ENCODE results near the gene ROBO3. TPM values are rescaled to one million over a fixed set of nuclear protein-coding genes. Genes with fewer than 3 reads are reported as not detected.
A peak's percentile ranks its signal among the peaks of the same experiment; 100 is the strongest.

The ROBO3 gene
- total RNA-seq, 1 donor from 2014 or later = 26.0 TPM

GRCh38 chr11:124886476-124886875 lies 21.2 kb downstream of the ROBO3 start:
- H3K9me3 Mint-ChIP-seq = no peaks in the 10 kb centered on the region
- H3K4me3 Mint-ChIP-seq = no peak overlapping the region
- no peak overlapping the region for H3K27ac Mint-ChIP-seq
- no peak for TF ChIP-seq CTCF (IDR thresholded peaks at IDR 0.05; ENCODE audit: unreplicated experiment)
- H3K4me1 Mint-ChIP-seq = peaks cover 8% of the 10 kb centered on the region
- DNase-seq (ENCODE audit: low spot score in 2 of 2, unreplicated experiment in 2 of 2) = no peak
- H3K36me3 Mint-ChIP-seq = no peaks in the 10 kb centered on the region
- peaks cover 49% of the 10 kb centered on the region for H3K27me3 Mint-ChIP-seq (ENCODE audit: low read depth)

GRCh38 chr11:124886978-124887666 lies 21.9 kb downstream of the ROBO3 start:
- Mint-ChIP-seq H3K4me3 (no peak overlapping the region), H3K4me1 (peaks cover 8% of the 10 kb centered on the region), H3K27ac (no peak overlapping the region), H3K27me3 (ENCODE audit: low read depth) (peaks cover 50% of the 10 kb centered on the region), H3K9me3 (no peaks in the 10 kb centered on the region), H3K36me3 (no peaks in the 10 kb centered on the region)
- no peak for TF ChIP-seq CTCF (IDR thresholded peaks at IDR 0.05; ENCODE audit: unreplicated experiment)
- DNase-seq (ENCODE audit: low spot score in 2 of 2, unreplicated experiment in 2 of 2) = peak in 1 of 2 experiments; percentile 19

GRCh38 chr11:124887667-124888013 lies 22.4 kb downstream of the ROBO3 start:
- peaks cover 55% of the 10 kb centered on the region for H3K27me3 Mint-ChIP-seq (ENCODE audit: low read depth)
- H3K27ac Mint-ChIP-seq = no peak overlapping the region
- peak in 1 of 2 experiments; percentile 11 for DNase-seq (ENCODE audit: low spot score in 2 of 2, unreplicated experiment in 2 of 2)
- no peaks in the 10 kb centered on the region for H3K9me3 Mint-ChIP-seq
- H3K36me3 Mint-ChIP-seq = no peaks in the 10 kb centered on the region
- H3K4me3 Mint-ChIP-seq = no peak overlapping the region
- H3K4me1 Mint-ChIP-seq = peaks cover 4% of the 10 kb centered on the region
- no peak for TF ChIP-seq CTCF (IDR thresholded peaks at IDR 0.05; ENCODE audit: unreplicated experiment)

- Mint-ChIP-seq H3K27ac (no peak overlapping the region), H3K27me3 (ENCODE audit: low read depth) (peaks cover 65% of the 10 kb centered on the region)
Observed at GRCh38 chr11:124889191-124890091, 24.2 kb downstream of the ROBO3 start.

GRCh38 chr11:124890151-124890550 lies 24.9 kb downstream of the ROBO3 start:
- Mint-ChIP-seq H3K36me3 (no peaks in the 10 kb centered on the region), H3K9me3 (no peaks in the 10 kb centered on the region), H3K4me3 (no peak overlapping the region), H3K4me1 (no peaks in the 10 kb centered on the region), H3K27me3 (ENCODE audit: low read depth) (peaks cover 62% of the 10 kb centered on the region), H3K27ac (no peak overlapping the region)
- no peak for TF ChIP-seq CTCF (IDR thresholded peaks at IDR 0.05; ENCODE audit: unreplicated experiment)
- DNase-seq (ENCODE audit: low spot score in 2 of 2, unreplicated experiment in 2 of 2) = no peak

More at GRCh38 chr11:124889191-124890091, 24.2 kb downstream of the ROBO3 start:
- no peaks in the 10 kb centered on the region for H3K9me3 Mint-ChIP-seq
- no peak for DNase-seq (ENCODE audit: low spot score in 2 of 2, unreplicated experiment in 2 of 2)
- no peaks in the 10 kb centered on the region for H3K4me1 Mint-ChIP-seq
- no peak overlapping the region for H3K4me3 Mint-ChIP-seq
- H3K36me3 Mint-ChIP-seq = no peaks in the 10 kb centered on the region
- no peak for TF ChIP-seq CTCF (IDR thresholded peaks at IDR 0.05; ENCODE audit: unreplicated experiment)

Data from mesothelial cell of epicardium (in vitro differentiated cells).